WTC11 (cell line): ENCODE results near the gene GOLT1B.

ENCODE experiments used
- NFATC4 ChIP-seq: fragments of 250-450 bp; sonication (Bioruptor Pico); IDR thresholded peaks from 2 replicates; pipeline ENCODE4 v1.9.0; 2021; ENCODE audit warnings: mild to moderate bottlenecking
- TF ChIP-seq, protein P1 (sequence below): fragments of 200-600 bp; IDR thresholded peaks from 2 replicates; pipeline ENCODE4 v1.8.0; 2022; ENCODE audit warnings: antibody characterized with exemption

GRCh38 chr12:21518451-21518850 is 16.9 kb downstream of the GOLT1B start:
- TF ChIP-seq, protein P1, sequence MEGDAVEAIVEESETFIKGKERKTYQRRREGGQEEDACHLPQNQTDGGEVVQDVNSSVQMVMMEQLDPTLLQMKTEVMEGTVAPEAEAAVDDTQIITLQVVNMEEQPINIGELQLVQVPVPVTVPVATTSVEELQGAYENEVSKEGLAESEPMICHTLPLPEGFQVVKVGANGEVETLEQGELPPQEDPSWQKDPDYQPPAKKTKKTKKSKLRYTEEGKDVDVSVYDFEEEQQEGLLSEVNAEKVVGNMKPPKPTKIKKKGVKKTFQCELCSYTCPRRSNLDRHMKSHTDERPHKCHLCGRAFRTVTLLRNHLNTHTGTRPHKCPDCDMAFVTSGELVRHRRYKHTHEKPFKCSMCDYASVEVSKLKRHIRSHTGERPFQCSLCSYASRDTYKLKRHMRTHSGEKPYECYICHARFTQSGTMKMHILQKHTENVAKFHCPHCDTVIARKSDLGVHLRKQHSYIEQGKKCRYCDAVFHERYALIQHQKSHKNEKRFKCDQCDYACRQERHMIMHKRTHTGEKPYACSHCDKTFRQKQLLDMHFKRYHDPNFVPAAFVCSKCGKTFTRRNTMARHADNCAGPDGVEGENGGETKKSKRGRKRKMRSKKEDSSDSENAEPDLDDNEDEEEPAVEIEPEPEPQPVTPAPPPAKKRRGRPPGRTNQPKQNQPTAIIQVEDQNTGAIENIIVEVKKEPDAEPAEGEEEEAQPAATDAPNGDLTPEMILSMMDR: no peak
- TF ChIP-seq NFATC4 (CRISPR knock-in tag): no peak
